GM23338 (cell line): ENCODE data around the gene CLDN3.
"Not testable (repeated sequence)": the region's sequence is repeated elsewhere in the genome, so short reads cannot be mapped to it uniquely, and the experiment has no call there.

Experiments used
- CREB1 ChIP-seq: fragments of 250-450 bp; sonication (Bioruptor Pico); IDR thresholded peaks from 2 replicates; pipeline ENCODE4 v1.5.0; 2020; ENCODE audit warnings: low read depth, mild to moderate bottlenecking, moderate library complexity
- CTCF ChIP-seq, 2 experiments: fragments of 200-600 bp in 1 of 2; sonication (generic) in 1 of 2; conservative IDR thresholded peaks; 2 replicates each; pipeline versions ENCODE4 v1.5.1 to v1.6.1; 2016 to 2017; ENCODE audit warnings: antibody characterized with exemption in 2 of 2, low read depth in 2 of 2, mild to moderate bottlenecking in 2 of 2, moderate library complexity in 1 of 2
- EZH2 ChIP-seq: fragments of 200-600 bp; sonication (generic); IDR thresholded peaks from one replicate; pipeline ENCODE4 v1.8.0; 2017; ENCODE audit warnings: antibody characterized with exemption, mild to moderate bottlenecking, low read depth; ENCODE audit not compliant: unreplicated experiment
- EZH2phosphoT487 ChIP-seq: fragments of 200-600 bp; sonication (generic); IDR thresholded peaks from one replicate; pipeline ENCODE4 v1.8.1; 2018; ENCODE audit warnings: antibody characterized with exemption; ENCODE audit not compliant: unreplicated experiment
- JUNB ChIP-seq: IDR thresholded peaks from one replicate; pipeline ENCODE4 v1.6.1; 2016; ENCODE audit warnings: antibody characterized with exemption; ENCODE audit not compliant: unreplicated experiment
- NANOG ChIP-seq: IDR thresholded peaks from 2 replicates; pipeline ENCODE4 v1.6.1; 2016; ENCODE audit warnings: antibody characterized with exemption, borderline replicate concordance
- POLR2AphosphoS5 ChIP-seq: IDR thresholded peaks from 2 replicates; pipeline ENCODE4 v1.6.1; 2016; ENCODE audit warnings: antibody characterized with exemption, low read depth
- REST ChIP-seq: IDR thresholded peaks from one replicate; pipeline ENCODE4 v1.6.1; 2018; ENCODE audit warnings: antibody characterized with exemption; ENCODE audit not compliant: unreplicated experiment
- STAT1 ChIP-seq: IDR thresholded peaks from one replicate; pipeline ENCODE4 v1.6.1; 2016; ENCODE audit warnings: antibody characterized with exemption; ENCODE audit not compliant: unreplicated experiment
- ZNF114 ChIP-seq: fragments of 250-450 bp; sonication (Bioruptor Pico); IDR thresholded peaks from 2 replicates; pipeline ENCODE4 v1.5.0; 2020; ENCODE audit warnings: mild to moderate bottlenecking, moderate library complexity
- ZNF331 ChIP-seq: fragments of 250-450 bp; sonication (Bioruptor Pico); IDR thresholded peaks from 2 replicates; pipeline ENCODE4 v1.5.0; 2020; ENCODE audit warnings: low read depth, mild to moderate bottlenecking, moderate library complexity
- ZNF462 ChIP-seq: fragments of 250-450 bp; sonication (Bioruptor Pico); IDR thresholded peaks from 2 replicates; pipeline ENCODE4 v1.5.0; 2020; ENCODE audit warnings: mild to moderate bottlenecking, moderate library complexity
- TF ChIP-seq, protein P1 (sequence below): IDR thresholded peaks from 2 replicates; pipeline ENCODE4 v1.6.1; 2016; ENCODE audit warnings: antibody characterized with exemption

GRCh38 chr7:73796656-73797055 lies 26.6 kb upstream of the CLDN3 start:
- not testable (repeated sequence) for TF ChIP-seq CTCF (conservative IDR thresholded peaks at IDR 0.05; ENCODE audit: low read depth in 2 of 2); EZH2; POLR2AphosphoS5; REST; ZNF331 (CRISPR knock-in tag); NANOG; EZH2phosphoT487; JUNB; STAT1; CREB1 (CRISPR knock-in tag); ZNF114 (CRISPR knock-in tag); ZNF462 (CRISPR knock-in tag)
- TF ChIP-seq, protein P1, sequence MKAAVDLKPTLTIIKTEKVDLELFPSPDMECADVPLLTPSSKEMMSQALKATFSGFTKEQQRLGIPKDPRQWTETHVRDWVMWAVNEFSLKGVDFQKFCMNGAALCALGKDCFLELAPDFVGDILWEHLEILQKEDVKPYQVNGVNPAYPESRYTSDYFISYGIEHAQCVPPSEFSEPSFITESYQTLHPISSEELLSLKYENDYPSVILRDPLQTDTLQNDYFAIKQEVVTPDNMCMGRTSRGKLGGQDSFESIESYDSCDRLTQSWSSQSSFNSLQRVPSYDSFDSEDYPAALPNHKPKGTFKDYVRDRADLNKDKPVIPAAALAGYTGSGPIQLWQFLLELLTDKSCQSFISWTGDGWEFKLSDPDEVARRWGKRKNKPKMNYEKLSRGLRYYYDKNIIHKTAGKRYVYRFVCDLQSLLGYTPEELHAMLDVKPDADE = not testable (repeated sequence)
